Stimulated activated CD4-positive, alpha-beta T cell treated with anti-CD3 and anti-CD28 coated beads, TNF-alpha, amount 100 ng/mL, for 48 hours (primary cell): ENCODE data around the gene PAM.

Experiments used
- DNase-seq, 3 donors: peaks; one replicate each; pipeline ENCODE4 v3.0.0-alpha.2; 2020; ENCODE audit warnings: low read depth in 3 of 3

The PAM gene

DNA sequence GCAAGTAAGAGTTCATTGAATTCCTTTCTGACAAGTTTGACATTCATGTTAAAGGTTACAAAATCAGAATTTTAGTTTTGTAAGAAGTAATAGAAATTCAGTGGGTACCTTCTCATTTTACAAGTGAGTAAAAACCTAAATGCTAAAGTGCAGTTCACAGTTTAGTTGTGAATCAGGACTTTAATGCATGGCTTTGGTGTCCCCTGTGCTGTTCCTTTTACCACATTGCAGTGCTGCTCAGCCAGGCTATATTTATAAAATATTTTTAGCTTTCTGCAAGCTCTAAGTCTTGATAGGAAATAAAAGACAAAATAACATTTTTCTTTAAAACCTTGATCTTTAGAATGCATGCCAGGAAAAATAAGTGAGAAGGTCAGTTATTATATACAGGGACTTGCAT lies 26.3 kb downstream of the PAM start:
- no peak for DNase-seq

DNA sequence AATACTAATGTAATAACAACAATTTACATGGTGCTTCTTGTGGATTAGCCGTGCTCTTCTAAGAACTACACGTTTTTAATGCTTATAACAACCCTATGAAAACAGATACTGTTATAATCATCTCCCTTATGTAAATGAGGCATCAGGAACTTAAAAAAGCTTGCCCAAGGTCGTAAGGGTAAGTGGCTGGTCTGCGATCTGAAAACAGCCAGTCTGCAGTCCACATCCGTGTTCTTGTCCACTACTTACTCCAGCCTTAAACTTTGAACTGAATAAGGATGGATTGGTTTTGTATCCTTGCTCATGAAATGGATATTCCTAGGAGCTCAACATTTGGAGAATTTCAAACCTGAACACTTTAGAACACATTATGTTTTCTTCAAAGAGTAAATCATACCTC lies 26.7 kb downstream of the PAM start:
- no peak for DNase-seq

DNA sequence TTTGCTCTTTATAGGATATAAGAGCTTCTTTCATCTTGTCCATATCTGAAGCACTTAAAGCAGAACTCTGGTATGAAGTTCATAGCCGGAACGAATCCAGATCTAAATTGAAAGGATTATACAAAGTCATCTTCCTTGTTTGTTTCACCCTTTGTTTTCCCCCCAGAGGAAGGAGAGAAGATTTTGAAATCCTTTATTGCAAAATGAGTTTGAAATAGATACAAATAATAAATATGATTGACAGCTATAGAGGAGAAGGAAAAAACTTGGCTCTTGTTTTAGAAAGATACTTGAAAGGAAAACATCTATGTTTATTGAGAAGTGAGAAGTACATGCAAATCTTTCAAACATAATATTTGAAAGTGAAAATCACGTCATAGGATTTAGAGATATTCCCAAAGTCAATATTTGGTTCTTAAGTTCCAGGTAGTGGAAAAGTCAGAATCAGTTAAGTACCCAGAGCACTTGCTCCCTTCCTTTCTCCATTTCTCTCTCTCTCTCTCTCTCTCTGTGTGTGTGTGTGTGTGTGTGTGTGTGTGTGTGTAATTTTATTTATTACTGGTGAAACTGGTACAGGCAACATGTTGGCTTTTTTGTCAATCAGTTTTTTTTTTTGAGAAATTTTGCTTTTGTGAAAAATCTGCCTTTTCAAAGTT lies 27.2 kb downstream of the PAM start:
- DNase-seq = no peak

GRCh38 chr5:102787134-102787533 lies 32.0 kb downstream of the PAM start:
- no peak for DNase-seq

DNA sequence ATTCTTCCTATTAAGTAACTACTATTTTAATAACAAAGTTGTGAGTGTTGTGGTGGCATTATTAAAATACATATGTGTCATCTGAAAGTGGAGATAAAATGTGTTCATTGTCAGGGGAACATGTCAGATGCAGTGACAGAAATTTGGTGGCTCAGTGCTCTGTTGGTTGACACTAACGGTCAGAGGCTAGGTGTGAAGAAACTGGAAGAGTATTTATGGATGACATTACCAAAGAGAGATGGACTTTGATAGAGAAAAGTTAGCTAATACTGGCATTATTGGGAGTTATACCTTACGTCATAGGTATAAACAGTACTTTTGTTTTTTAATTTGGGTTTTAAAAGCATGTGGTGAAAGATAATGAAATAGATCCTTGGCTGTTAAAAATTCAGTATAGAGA lies 33.7 kb downstream of the PAM start:
- no peak for DNase-seq

GRCh38 chr5:102789469-102789868 lies 34.4 kb downstream of the PAM start:
- DNase-seq = no peak

- no peak for DNase-seq
These were observed 35.6 kb downstream of the PAM start for GRCh38 chr5:102790748-102791147.

DNA sequence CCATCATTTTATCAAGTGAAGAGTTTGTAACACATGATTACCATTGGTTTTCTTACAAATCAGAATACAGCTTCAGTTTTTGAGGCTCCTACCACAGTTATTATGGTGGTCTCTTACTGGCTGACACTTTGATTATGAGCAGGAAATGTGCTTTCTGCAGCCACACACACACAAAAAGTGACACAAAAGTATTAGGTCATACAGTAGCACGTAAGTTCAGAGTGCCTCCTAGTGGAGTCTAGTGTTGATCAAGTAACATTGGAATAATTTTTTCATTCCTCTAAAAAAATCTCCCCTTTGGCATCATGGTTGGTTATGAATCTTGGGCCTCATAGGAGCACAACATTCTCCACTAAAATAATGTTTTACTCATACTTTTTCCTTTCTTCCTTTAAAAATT lies 37.6 kb downstream of the PAM start:
- no peak for DNase-seq

- no peak for DNase-seq
These were observed 38.9 kb downstream of the PAM start for GRCh38 chr5:102794047-102794446.

- DNase-seq = no peak
These were observed 39.7 kb downstream of the PAM start for GRCh38 chr5:102794677-102795331.

DNA sequence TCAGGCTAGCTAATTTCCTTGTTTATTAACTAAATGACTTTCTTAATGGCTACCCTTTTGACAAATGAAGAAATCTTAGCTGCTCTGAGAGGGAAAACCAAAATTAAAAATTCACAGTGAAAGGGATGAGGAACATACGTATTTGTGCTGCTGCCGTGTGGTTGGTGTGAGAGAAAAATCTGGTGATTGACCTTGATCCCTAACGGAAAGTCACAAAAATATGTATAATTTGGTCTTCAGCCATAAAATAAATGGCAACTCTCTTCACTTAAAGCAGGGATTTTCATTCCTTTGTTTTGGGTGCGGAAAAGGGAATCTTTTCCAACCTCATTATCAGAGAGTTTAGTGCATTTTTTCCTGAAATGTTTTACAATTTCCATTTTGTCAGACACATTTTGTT lies 40.4 kb downstream of the PAM start:
- DNase-seq = no peak

- no peak for DNase-seq
These were observed 40.9 kb downstream of the PAM start for GRCh38 chr5:102796009-102796408.

DNA sequence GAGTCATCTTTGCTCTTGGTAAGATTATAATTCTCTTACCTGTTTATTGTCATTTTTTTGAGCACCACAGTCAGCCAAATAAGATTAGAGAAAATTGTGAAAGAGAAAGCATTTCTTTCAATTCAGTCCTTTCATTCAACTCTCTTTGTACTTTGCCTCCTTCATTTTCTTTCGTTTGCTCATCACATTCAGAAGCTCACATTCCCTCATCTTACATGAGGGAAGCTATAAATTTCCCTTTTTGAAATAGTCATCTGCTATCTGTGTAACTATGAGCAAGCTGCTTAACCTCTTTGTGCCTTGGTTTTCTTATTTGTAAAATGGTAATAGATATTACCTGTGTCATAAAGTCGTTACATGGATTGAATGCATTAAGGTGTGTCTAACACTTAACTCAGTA lies 41.4 kb downstream of the PAM start:
- DNase-seq = no peak

- no peak for DNase-seq
These were observed 42.3 kb downstream of the PAM start for GRCh38 chr5:102797322-102797884.

DNA sequence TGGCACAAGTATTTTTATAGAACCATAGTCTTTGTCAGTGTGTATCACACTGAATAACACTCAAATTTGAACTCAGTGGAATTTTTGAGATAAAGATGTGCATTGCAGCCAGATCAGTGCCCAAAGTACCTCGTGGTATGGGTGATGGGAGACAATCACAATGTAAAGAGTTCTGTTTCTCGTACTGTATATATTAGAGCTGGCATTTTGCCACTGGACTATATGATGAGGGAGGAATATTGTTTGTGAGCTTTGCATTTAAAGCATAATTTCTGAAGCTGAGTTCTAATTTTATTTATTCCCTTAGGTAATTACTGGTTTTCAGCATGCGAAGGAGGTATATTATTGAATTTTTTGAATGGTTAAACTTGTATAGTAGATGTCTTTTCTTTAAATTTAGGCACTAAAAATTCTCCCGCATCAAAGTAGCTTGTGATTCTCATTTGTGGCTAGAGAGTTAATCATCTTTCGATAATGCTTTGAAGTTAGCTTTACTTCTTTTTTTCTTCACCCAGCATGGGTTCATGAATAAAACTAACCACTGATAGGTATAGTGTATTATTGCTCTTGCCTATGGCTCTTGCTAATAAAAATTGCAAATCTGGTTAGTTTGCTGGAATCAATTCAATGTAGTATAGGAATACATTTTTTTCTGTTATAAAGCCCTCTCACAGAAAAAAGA lies 43.1 kb downstream of the PAM start:
- DNase-seq = no peak

GRCh38 chr5:102799017-102799416 lies 43.9 kb downstream of the PAM start:
- no peak for DNase-seq

DNA sequence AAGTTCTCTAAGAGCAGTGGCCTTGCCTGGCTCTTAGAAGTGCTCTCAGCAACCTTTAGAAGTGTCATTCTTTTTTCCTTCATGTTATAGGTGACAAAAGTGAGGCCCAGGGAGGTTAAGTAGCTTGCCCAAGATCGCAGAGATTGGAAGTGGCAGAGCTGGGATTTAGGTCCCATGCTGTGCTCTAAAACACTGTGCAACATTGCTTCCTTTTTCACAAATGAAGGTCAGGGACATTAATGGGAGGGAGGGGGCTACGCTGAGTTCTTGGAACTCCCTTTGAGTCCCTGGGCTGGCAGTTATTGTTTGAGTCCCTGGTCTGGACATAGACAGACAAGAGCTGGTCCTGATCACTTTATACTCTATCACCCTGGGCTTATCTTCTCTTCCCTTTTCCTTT lies 45.3 kb downstream of the PAM start:
- no peak for DNase-seq

- no peak for DNase-seq
These were observed 46.3 kb downstream of the PAM start for GRCh38 chr5:102801371-102801770.

- no peak for DNase-seq
These were observed 47.8 kb downstream of the PAM start for GRCh38 chr5:102802708-102803458.

- DNase-seq = no peak
These were observed 52.9 kb downstream of the PAM start for GRCh38 chr5:102807878-102808502.

DNA sequence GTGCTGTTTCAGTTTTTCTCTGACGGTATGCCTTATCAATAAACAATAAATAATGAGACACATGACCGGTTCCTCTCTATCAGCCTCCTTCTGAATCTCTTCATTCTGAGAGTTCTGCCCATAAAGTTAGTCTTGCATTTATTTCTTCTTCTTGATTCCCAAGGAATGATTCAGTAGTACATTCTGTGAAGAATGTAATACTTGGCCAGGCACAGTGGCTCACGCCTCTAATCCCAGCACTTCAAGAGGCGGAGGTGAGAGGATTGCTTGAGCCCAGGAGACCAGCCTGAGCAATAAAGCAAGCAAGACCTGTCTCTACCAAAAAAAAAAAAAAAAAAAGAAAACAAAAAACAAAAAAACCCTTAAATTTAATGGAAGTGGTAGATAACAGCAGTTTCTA lies 53.9 kb downstream of the PAM start:
- no peak for DNase-seq

- DNase-seq = no peak
These were observed 56.9 kb downstream of the PAM start for GRCh38 chr5:102811972-102812371.
